LNCaP clone FGC (cell line): ENCODE measurements around the gene GPX7.

Source experiments
- DNase-seq: peaks from one replicate; pipeline ENCODE4 v3.0.0-alpha.2; 2011; ENCODE audit warnings: low read depth
- H3K4me3 ChIP-seq: 2 replicates; pipeline ENCODE4 v1.5.1; 2011; ENCODE audit warnings: mild to moderate bottlenecking, low read depth, low read length, control low read depth
- TF ChIP-seq, protein P1 (sequence below): IDR thresholded peaks from 2 replicates; pipeline ENCODE4 v1.5.1; 2012; ENCODE audit warnings: mild to moderate bottlenecking; ENCODE audit not compliant: control insufficient read depth, insufficient read depth; ENCODE audit errors: extremely low read depth

The GPX7 gene

DNA sequence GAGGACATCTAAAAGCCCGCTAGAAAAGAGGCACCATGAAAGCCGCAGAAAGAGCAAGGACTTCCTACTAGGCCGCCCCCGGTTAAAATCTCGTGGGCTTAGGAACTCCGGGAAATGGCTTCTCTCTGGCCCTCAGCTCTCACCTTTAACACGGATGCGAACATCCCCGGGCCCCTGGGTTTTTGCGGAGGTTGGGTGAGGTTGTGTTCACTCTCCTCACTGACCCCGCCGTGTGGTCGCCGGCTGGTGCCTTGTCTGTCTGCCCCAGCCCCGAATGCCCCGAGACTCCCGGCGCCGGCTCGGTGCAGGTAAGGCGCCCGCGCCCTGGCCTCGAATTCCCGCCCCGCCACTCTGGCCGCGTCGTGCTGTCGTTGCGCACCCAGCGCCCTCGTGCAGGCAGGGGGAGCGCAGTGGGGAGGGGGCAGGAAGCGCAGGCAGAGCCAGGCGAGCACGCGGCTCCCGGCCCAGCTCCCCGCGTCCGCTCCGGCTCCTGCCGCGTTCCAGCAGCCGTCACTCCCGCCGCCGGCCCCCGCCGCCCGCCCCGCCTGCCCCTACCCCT lies 30.6 kb downstream of the GPX7 start, which contains the start of gene SHISAL2A:
SHISAL2A (plus strand) TSS at position 437 of the 559 bp plus-strand sequence. CDS start 326 bp downstream, outside the sequence.
- H3K4me3 ChIP-seq: no peak within 1 kb of the TSS
- TF ChIP-seq, protein P1, sequence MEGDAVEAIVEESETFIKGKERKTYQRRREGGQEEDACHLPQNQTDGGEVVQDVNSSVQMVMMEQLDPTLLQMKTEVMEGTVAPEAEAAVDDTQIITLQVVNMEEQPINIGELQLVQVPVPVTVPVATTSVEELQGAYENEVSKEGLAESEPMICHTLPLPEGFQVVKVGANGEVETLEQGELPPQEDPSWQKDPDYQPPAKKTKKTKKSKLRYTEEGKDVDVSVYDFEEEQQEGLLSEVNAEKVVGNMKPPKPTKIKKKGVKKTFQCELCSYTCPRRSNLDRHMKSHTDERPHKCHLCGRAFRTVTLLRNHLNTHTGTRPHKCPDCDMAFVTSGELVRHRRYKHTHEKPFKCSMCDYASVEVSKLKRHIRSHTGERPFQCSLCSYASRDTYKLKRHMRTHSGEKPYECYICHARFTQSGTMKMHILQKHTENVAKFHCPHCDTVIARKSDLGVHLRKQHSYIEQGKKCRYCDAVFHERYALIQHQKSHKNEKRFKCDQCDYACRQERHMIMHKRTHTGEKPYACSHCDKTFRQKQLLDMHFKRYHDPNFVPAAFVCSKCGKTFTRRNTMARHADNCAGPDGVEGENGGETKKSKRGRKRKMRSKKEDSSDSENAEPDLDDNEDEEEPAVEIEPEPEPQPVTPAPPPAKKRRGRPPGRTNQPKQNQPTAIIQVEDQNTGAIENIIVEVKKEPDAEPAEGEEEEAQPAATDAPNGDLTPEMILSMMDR: no peak
- DNase-seq: no peak

DNA sequence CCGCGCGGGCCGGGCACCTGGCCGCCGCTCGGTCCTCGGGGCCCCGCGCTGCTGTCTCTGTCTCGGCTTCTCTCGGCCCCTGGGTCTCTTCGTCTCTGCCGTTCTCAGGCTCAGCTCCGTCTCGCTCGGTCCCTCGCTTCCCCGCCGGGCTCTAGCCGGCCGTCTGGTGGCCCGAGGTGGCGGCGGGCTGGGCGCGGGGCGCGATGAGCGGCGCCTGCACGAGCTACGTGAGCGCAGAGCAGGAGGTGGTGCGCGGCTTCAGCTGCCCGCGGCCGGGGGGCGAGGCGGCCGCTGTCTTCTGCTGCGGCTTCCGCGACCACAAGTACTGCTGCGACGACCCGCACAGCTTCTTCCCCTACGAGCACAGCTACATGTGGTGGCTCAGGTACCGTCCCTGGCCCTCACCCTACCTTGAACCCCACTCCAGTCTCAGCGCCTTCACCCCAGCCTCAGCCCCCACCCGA lies 31.2 kb downstream of the GPX7 start:
- no peak for DNase-seq
- no peak overlapping the region for H3K4me3 ChIP-seq
- TF ChIP-seq, protein P1: no peak

DNA sequence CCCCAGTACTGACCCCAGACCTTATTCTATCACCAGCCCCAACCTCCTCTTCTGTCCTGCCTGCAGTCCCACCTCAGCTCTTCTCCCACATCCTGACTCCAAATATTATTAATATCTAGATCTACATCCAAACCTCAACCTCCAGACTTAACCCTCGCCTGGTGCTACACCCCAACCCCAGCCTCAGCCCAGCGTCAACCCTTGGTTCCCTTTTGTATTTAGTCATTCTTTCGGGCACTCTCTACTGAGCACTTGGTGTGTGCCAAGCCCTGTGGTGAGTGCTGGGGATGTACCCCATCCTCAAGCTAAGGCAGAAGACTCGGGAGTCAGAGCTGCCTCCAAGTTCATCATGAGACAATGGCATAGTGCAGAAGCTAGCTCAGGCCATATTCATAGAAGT lies 31.9 kb downstream of the GPX7 start:
- TF ChIP-seq, protein P1: no peak
- DNase-seq: no peak
- H3K4me3 ChIP-seq: no peak overlapping the region

DNA sequence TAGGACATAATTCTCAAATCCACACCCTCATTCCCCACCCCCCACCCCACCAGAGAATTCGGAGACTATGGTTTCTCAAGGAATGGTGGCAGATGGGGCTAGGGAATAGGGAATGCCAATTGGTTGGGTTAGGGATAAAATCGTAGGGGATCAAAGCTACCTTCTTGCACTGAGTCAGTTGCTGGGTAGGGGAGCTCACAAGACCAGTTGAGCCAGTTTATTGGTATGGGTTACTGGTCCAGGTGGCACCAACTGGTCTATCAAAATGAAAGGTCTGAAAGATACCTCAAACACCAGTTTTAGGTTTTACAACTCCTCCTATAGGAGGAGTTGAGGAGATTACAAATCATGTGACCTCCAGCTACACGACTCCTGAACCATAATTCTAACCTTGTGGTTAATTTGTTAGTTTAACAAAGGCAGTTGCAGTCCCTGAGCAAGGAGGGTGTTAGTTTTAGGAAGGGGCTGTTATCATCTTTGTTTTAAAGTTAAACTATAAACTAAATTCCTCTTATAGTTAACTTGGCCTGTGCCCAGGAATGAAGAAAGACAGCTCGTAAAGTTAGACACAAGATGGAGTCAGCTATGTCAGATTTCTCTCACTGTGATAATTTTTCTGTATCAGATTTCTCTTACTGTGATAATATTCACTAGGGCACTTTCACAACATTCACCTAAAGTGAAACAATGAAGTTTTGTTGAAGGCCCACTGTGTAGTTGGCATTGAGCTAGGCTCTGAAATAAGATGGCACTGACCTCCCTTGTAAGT lies 33.3 kb downstream of the GPX7 start:
- TF ChIP-seq, protein P1: no peak
- DNase-seq: no peak
- no peak overlapping the region for H3K4me3 ChIP-seq

DNA sequence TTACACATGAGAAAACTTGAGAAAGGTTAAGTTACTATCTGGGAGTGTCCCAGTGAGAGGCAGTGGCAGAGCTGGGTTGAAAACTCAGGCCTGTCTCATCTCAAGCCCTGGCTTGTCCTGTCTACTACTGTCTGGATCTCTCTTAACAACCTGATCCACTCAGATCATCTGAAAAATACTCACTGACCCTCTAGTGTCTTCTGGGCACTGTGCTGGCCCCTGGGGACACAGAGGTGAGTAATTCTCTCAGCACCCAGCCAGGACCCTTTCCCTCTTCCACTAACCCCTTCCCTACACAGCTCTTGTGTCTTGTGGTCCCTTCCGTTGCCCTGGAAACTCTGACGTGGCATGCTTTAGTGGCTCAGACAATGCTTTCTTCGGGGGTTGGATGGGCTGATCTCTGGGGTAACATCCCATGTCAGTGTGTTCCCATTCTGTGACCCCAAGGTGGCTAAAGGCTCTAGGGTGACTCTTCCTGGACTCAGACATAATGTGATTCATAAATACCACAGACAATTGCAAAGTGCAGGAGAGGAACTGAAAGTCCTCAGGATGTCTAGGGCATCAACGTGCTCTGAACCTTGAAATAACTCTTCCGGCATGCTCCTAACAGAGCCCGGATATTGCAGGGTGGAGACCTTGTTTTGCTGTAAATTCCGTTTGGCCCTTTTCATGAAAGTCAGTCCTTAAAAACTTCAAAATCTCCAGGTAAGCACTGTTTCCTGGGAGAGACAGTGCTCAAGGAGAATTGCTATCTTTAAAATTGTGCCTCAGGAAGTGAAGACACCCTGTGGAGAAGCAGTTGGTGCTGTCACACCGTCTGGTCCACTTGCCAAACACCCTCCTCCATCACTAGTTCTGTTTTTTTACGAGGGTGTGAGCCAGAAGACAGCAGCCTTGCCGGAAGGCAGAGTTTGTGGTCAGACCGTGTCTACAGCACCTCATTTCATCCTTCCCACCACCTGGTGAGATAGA lies 34.8 kb downstream of the GPX7 start:
- TF ChIP-seq, protein P1: no peak
- DNase-seq: no peak
- H3K4me3 ChIP-seq: no peak overlapping the region

DNA sequence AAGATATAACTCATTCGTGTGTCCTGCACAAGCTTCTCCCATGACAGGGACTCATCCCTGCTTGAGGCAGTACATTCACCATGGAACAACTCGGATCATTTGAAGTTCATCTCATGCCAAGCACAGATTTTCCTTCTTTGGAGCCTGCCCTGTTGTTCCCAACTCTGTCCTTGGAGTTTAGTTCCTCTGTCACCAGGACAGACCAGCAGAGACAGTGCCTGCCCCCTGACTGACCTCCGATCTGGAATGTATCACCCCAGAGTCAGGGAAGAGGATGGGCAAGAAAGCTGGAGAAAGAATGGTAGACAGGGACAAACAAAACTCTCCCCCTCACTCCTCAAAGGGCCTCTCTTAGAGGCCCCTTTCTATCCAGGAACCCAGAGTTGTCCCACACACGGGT lies 35.8 kb downstream of the GPX7 start:
- DNase-seq: no peak
- TF ChIP-seq, protein P1: no peak
- no peak overlapping the region for H3K4me3 ChIP-seq
